Measurements from ENCODE around the gene TFDP2.

GRCh38 chr3:141894524-141895176 is 254.7 kb downstream of the TFDP2 start:
- TF ChIP-seq CTCF (IDR thresholded peaks at IDR 0.05) (no peak), POLR2AphosphoS5 (IDR thresholded peaks at IDR 0.05) (no peak), POLR2A (IDR thresholded peaks at IDR 0.05) (no peak)
